GM19467 (cell line): ENCODE data around the gene NELFA.
"Not testable (repeated sequence)": the region's sequence is repeated elsewhere in the genome, so short reads cannot be mapped to it uniquely, and the experiment has no call there.

Experiments used
- ATAC-seq: cut with Tn5 transposase; IDR thresholded peaks from one replicate; pipeline ENCODE4 v1.9.1; 2021; ENCODE audit warnings: mild to moderate bottlenecking, moderate library complexity; ENCODE audit not compliant: unreplicated experiment

The NELFA gene

GRCh38 chr4:2041239-2042130 is 32.7 kb upstream of the NELFA start:
- ATAC-seq = no peak

- ATAC-seq = no peak
Measured at GRCh38 chr4:2040391-2041238, 31.8 kb upstream of the NELFA start.

- no peak for ATAC-seq
Measured at GRCh38 chr4:2036866-2037265, 28.1 kb upstream of the NELFA start.

- ATAC-seq = no peak
Measured at GRCh38 chr4:2036327-2036726, 27.6 kb upstream of the NELFA start.

- ATAC-seq = not testable (repeated sequence)
Measured at GRCh38 chr4:2031161-2031560, 22.4 kb upstream of the NELFA start.

GRCh38 chr4:2027120-2027519 is 18.3 kb upstream of the NELFA start:
- not testable (repeated sequence) for ATAC-seq

GRCh38 chr4:2025817-2026216 is 17.0 kb upstream of the NELFA start:
- ATAC-seq = no peak

GRCh38 chr4:2024683-2025082 is 15.9 kb upstream of the NELFA start:
- no peak for ATAC-seq

GRCh38 chr4:2021358-2022018 is 12.7 kb upstream of the NELFA start:
- ATAC-seq = not testable (repeated sequence)

- no peak for ATAC-seq
Measured at GRCh38 chr4:2015008-2015407, 6.2 kb upstream of the NELFA start.

- ATAC-seq = no peak
Measured at GRCh38 chr4:2011583-2011982, 2.8 kb upstream of the NELFA start.

GRCh38 chr4:2009651-2010233 is 968 bp upstream of the NELFA start:
- no peak for ATAC-seq

- no peak for ATAC-seq
Measured at GRCh38 chr4:2008671-2008920, 178 bp downstream of the NELFA start.

GRCh38 chr4:2007804-2008670 is 737 bp downstream of the NELFA start:
- no peak for ATAC-seq

GRCh38 chr4:2006956-2007653 is 1.7 kb downstream of the NELFA start:
- ATAC-seq = no peak

GRCh38 chr4:2006367-2006766 is 2.4 kb downstream of the NELFA start:
- ATAC-seq = no peak

GRCh38 chr4:2003361-2003760 is 5.4 kb downstream of the NELFA start:
- not testable (repeated sequence) for ATAC-seq

GRCh38 chr4:1999308-1999707 is 9.5 kb downstream of the NELFA start:
- not testable (repeated sequence) for ATAC-seq

GRCh38 chr4:1998296-1998695 is 10.5 kb downstream of the NELFA start:
- no peak for ATAC-seq

GRCh38 chr4:1997712-1998111 is 11.1 kb downstream of the NELFA start:
- ATAC-seq = no peak
